ENCODE data around the gene P4HTM. TPM values are rescaled to one million over a fixed set of nuclear protein-coding genes. Genes with fewer than 3 reads are reported as not detected.

P4HTM gene
- total and polyA plus RNA-seq, 2 donors (not counting 3 experiments of a cell fraction or from before 2014, with no cell fraction given): 23.0 to 32.7 TPM

- FAIRE-seq (peak; percentile 96), DNase-seq (ENCODE audit: low read depth, low spot score) (peak; percentile 98)
- Histone ChIP-seq H3K4me2 (ENCODE audit: insufficient read depth, low read length) (peak within 1 kb of the TSS; percentile 71), H3K9me3 (replicated peaks; ENCODE audit: control insufficient read depth, insufficient read depth, low read length) (no peaks in the 10 kb centered on the region), H3K79me2 (ENCODE audit: control insufficient read depth, insufficient read depth, low read length) (peaks cover 28% of the 10 kb centered on the region), H3K27me3 (ENCODE audit: control insufficient read depth in 2 of 2, insufficient read depth in 2 of 2, low read length in 2 of 2) (no peaks in the 10 kb centered on the region), H3K36me3 (ENCODE audit: control insufficient read depth in 2 of 2, extremely low read depth in 1 of 2, insufficient read depth in 2 of 2, low read length in 2 of 2) (peaks cover 0 to 8% of the 10 kb centered on the region in 2 experiments), H3K9ac (replicated peaks; ENCODE audit: extremely low read depth, insufficient read depth, low read length) (peak within 1 kb of the TSS; percentile 96), H3K9me1 (replicated peaks; ENCODE audit: control insufficient read depth, extremely low read depth, insufficient read depth, low read length) (no peaks in the 10 kb centered on the region), H3K4me3 (replicated peaks in 1 of 3; ENCODE audit: insufficient read depth in 1 of 3, low read depth in 1 of 3, low read length in 3 of 3) (peak within 1 kb of the TSS; percentile 39 to 93 (median 46)), H3K27ac (ENCODE audit: insufficient read depth, low read depth, low read length) (peak within 1 kb of the TSS; percentile 57), H2AFZ (ENCODE audit: low read depth, low read length) (peak within 1 kb of the TSS; percentile 72), H3K4me1 (ENCODE audit: control insufficient read depth, extremely low read depth, insufficient read depth, low read length) (peaks cover 15% of the 10 kb centered on the region), H4K20me1 (replicated peaks; ENCODE audit: control insufficient read depth, extremely low read depth, insufficient read depth, low read length) (no peaks in the 10 kb centered on the region)
- CTCF ChIA-PET: interaction anchor here (0.9 to 12.8 kb wide), 10 partner anchors 9 to 442 kb away, joined by 3 to 254 read pairs (median 8); partner anchors contain the start of genes DALRD3, IMPDH2, NDUFAF3 and P4HTM
- BruUV-seq (replicated peaks): no TSS peak
- intact Hi-C loops (cut with micrococcal nuclease): loop anchor here (1.0 kb wide), 3 partner anchors 14 to 22 kb away; partner anchors contain the start of gene IMPDH2
- dilution Hi-C loops (cut with MboI; ENCODE audit: extremely low pct_ligation_motif_present, low sequenced_read_pairs): no loop called here
- TF ChIP-seq MYC (IDR thresholded peaks at IDR 0.05; ENCODE audit: low read depth, low read length) (no peak), FOS (IDR thresholded peaks at IDR 0.05; ENCODE audit: borderline replicate concordance, insufficient read depth, low read length) (no peak), CTCF (IDR thresholded peaks at IDR 0.05; ENCODE audit: extremely low read depth in 1 of 2, insufficient read depth in 1 of 2, low read depth in 1 of 2, low read length in 2 of 2) (peak; percentile 22 to 30), MAX (IDR thresholded peaks at IDR 0.05; ENCODE audit: insufficient read depth, insufficient read length) (peak; percentile 84), POLR2A (IDR thresholded peaks at IDR 0.05; ENCODE audit: low read depth, low read length) (peak; percentile 89), POLR2AphosphoS5 (IDR thresholded peaks at IDR 0.05; ENCODE audit: insufficient read depth, low read depth, low read length) (peak; percentile 89), EZH2 (IDR thresholded peaks at IDR 0.05; ENCODE audit: borderline replicate concordance, low read depth, low read length, severe bottlenecking) (no peak), GATA2 (IDR thresholded peaks at IDR 0.05; ENCODE audit: insufficient read depth, insufficient read length, low read depth, low read length) (no peak), JUN (IDR thresholded peaks at IDR 0.05; ENCODE audit: borderline replicate concordance, insufficient read depth, insufficient read length, low read depth) (no peak)
- POLR2A ChIA-PET: interaction anchor here (0.6 to 3.7 kb wide), 9 partner anchors 10 to 127 kb away, joined by 4 to 40 read pairs (median 10); partner anchors contain the start of genes DALRD3, IMPDH2, NDUFAF3 and P4HTM
Measured at GRCh38 chr3:49007068-49007770, 17.2 kb downstream of the P4HTM start, which contains the start of gene WDR6. WDR6 (plus strand) TSS chr3:49007391; CDS start chr3:49007432, 41 bp downstream.

Data from endothelial cell of umbilical vein (primary cell).